ENCODE results near the gene UBE2J2.
A peak's percentile ranks its signal among the peaks of the same experiment; 100 is the strongest.

UBE2J2 gene

DNA sequence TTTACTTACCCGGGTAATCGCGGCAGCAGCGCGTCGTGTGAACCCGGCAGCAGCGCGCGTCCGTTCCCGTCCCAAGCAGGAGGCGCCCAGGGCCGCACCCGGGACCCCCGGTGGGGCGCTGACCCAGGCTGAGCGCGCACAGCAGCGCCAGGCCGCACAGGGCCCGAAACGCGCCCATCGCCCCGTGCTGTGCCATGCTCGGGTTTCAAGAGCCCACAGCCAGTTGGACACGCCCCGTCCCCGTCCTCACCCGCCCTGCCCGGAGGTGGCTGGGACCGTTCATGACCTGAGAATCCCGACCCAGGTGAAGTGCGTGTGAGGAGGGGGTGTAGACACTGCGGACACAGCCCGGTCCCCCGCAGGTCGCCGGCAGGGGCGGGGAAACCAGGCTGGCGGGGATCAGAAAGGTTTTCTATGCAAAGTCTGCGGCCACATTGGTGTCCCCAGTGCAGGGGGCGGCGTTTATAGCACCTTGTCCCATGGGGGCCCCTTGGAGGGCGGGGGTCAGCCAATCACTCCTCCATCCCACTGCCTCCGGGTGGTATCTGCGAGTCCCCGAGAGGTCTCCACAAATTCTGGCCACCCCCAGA lies 67.2 kb downstream of the UBE2J2 start, which contains the start of gene TNFRSF18:
TSS of gene TNFRSF18 (minus strand) at position 217 of the 590 bp plus-strand sequence. CDS start at position 196, 21 bp downstream.
- no peaks in the 10 kb centered on the region for H3K9me3 ChIP-seq (ENCODE audit: insufficient read depth, low read length)
- no peak within 1 kb of the TSS; the same call in 1 of the 2 replicates for H2AFZ ChIP-seq (ENCODE audit: low read depth, low read length)
- H3K79me2 ChIP-seq (ENCODE audit: low read length) = no peaks in the 10 kb centered on the region
- H3K9ac ChIP-seq (ENCODE audit: low read length) = peak within 1 kb of the TSS; percentile 22; the same call in 1 of the 2 replicates
- peaks cover 25% of the 10 kb centered on the region for H3K27me3 ChIP-seq (ENCODE audit: low read depth, low read length)
- no peaks in the 10 kb centered on the region for H4K20me1 ChIP-seq (ENCODE audit: insufficient read depth, low read length)
- H3K36me3 ChIP-seq (replicated peaks; ENCODE audit: low read depth, low read length) = no peaks in the 10 kb centered on the region
- TF ChIP-seq, protein P1, sequence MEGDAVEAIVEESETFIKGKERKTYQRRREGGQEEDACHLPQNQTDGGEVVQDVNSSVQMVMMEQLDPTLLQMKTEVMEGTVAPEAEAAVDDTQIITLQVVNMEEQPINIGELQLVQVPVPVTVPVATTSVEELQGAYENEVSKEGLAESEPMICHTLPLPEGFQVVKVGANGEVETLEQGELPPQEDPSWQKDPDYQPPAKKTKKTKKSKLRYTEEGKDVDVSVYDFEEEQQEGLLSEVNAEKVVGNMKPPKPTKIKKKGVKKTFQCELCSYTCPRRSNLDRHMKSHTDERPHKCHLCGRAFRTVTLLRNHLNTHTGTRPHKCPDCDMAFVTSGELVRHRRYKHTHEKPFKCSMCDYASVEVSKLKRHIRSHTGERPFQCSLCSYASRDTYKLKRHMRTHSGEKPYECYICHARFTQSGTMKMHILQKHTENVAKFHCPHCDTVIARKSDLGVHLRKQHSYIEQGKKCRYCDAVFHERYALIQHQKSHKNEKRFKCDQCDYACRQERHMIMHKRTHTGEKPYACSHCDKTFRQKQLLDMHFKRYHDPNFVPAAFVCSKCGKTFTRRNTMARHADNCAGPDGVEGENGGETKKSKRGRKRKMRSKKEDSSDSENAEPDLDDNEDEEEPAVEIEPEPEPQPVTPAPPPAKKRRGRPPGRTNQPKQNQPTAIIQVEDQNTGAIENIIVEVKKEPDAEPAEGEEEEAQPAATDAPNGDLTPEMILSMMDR (IDR thresholded peaks at IDR 0.05; ENCODE audit: low read depth, low read length) = no peak
- H3K4me2 ChIP-seq (ENCODE audit: low read length) = peak within 1 kb of the TSS; percentile 92
- peak within 1 kb of the TSS; percentile 68 for H3K4me3 ChIP-seq (ENCODE audit: low read length)
- no peak within 1 kb of the TSS for H3K27ac ChIP-seq (ENCODE audit: low read length)
- peaks cover 12% of the 10 kb centered on the region for H3K4me1 ChIP-seq (ENCODE audit: low read length)

DNA sequence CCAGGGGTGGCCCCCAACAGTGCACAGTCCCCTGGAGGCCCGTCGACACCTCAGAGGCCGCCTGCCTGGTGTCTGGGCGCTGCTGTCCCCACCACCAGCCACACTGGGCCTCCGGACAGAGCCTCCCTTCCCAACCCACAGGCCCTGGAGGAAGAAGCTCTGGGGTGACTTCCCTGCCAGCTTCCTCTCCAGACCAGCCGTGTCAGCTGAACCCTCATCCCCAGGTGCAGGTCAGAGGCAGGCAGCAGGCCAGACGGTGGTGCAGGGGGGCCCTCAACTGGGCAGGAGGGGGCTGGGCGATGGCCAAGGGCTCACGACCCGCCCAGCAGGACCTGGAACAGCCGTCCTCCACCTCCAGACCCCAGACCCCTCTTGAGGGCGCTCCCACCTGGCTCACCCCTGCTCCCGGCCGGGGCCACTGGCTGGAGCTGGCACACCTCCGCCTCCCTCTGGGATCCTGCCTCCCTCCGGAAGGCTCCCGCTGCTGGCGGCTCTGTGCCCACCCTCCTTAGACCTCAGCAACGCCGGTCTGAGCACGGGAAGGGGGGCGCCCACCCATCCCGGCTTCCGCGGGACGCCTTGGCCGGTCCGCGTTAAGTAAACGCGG lies 67.8 kb downstream of the UBE2J2 start:
- H2AFZ ChIP-seq (ENCODE audit: low read depth, low read length) = no peak overlapping the region; the same call in 1 of the 2 replicates
- H3K4me2 ChIP-seq (ENCODE audit: low read length) = peak overlapping the region; percentile 92
- H3K36me3 ChIP-seq (replicated peaks; ENCODE audit: low read depth, low read length) = no peaks in the 10 kb centered on the region
- no peaks in the 10 kb centered on the region for H4K20me1 ChIP-seq (ENCODE audit: insufficient read depth, low read length)
- peak overlapping the region; percentile 22; the same call in 1 of the 2 replicates for H3K9ac ChIP-seq (ENCODE audit: low read length)
- no peaks in the 10 kb centered on the region for H3K79me2 ChIP-seq (ENCODE audit: low read length)
- H3K4me1 ChIP-seq (ENCODE audit: low read length) = peaks cover 12% of the 10 kb centered on the region
- H3K9me3 ChIP-seq (ENCODE audit: insufficient read depth, low read length) = no peaks in the 10 kb centered on the region
- H3K27ac ChIP-seq (ENCODE audit: low read length) = no peak overlapping the region
- TF ChIP-seq, protein P1 (IDR thresholded peaks at IDR 0.05; ENCODE audit: low read depth, low read length) = peak; percentile 13; the same call in 1 of the 2 replicates
- TF ChIP-seq EZH2phosphoT487 (IDR thresholded peaks at IDR 0.05; ENCODE audit: low read depth) = no peak
- H3K4me3 ChIP-seq (ENCODE audit: low read length) = peak overlapping the region; percentile 68
- peaks cover 25% of the 10 kb centered on the region for H3K27me3 ChIP-seq (ENCODE audit: low read depth, low read length)

DNA sequence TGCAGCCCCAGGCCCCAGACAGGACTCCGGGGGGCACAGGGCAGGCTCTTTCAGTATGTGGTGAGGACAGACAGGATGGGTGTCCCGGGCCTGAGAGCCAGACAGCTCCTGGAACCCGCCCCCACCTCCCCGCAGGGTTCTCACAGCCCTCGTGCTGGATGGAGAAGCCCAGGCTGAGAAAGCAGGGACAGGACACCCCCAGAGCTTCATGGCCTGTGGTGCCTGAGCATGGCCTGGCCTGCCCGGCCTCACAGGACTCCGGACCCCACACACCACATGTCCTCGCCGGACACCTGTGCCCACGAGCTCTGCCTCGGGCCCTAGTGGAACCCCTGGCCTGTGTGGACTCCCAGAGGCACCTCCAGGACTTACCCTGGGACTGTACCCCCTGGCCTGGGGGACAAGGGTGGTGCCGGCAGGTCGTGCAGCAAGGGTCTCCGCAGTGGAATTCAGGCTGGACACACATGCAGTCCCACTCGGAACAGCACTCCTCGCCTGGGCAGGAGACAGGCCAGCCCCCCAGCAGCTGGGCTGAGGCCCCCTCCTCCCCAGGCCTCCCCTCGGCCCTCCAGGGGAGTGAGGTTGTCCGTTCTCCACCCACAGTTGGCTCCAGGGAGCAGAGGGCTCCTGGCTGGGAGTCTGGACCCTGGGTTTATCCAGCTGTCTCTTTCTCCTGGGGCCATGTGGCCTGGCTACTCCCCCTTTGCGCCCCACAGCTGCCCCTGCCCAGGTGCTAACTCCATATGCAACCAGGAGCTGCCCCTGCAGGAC lies 68.5 kb downstream of the UBE2J2 start:
- H3K9me3 ChIP-seq (ENCODE audit: insufficient read depth, low read length) = no peaks in the 10 kb centered on the region
- H3K27ac ChIP-seq (ENCODE audit: low read length) = no peak overlapping the region
- no peaks in the 10 kb centered on the region for H4K20me1 ChIP-seq (ENCODE audit: insufficient read depth, low read length)
- no peak overlapping the region for H2AFZ ChIP-seq (ENCODE audit: low read depth, low read length)
- H3K9ac ChIP-seq (ENCODE audit: low read length) = no peak overlapping the region
- no peaks in the 10 kb centered on the region for H3K79me2 ChIP-seq (ENCODE audit: low read length)
- H3K27me3 ChIP-seq (ENCODE audit: low read depth, low read length) = peaks cover 32% of the 10 kb centered on the region
- H3K36me3 ChIP-seq (replicated peaks; ENCODE audit: low read depth, low read length) = no peaks in the 10 kb centered on the region
- H3K4me3 ChIP-seq (ENCODE audit: low read length) = peak overlapping the region; percentile 68; the same call in 1 of the 2 replicates
- TF ChIP-seq EZH2phosphoT487 (IDR thresholded peaks at IDR 0.05; ENCODE audit: low read depth) = no peak
- TF ChIP-seq, protein P1 (IDR thresholded peaks at IDR 0.05; ENCODE audit: low read depth, low read length) = no peak
- peaks cover 12% of the 10 kb centered on the region for H3K4me1 ChIP-seq (ENCODE audit: low read length)
- H3K4me2 ChIP-seq (ENCODE audit: low read length) = no peak overlapping the region

DNA sequence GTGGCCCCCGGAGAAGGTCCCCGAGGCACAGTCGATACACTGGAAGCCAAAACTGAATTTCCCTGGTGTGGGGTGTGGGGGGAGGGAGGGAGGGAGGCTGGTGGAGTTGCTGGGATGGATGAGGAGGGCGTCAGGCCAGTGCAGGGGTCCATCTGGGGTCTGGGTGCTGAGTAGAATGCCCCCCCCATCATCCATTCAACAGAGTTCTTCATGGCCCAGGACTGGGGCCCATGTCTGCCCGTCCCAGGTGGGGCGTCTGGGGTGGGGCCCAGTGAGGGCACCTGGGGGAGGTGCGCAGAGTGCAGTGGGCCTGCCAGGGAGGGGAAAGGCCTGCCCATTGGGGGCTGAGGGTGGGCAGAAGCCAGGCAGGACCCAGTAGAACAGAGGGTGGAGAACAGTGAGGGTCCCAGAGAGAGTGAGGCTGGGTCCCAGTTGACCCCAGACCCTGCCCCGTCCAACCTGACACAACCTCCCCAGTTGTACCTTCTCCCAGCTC lies 69.2 kb downstream of the UBE2J2 start:
- Histone ChIP-seq H2AFZ (ENCODE audit: low read depth, low read length) (no peak overlapping the region), H3K27ac (ENCODE audit: low read length) (no peak overlapping the region), H3K36me3 (replicated peaks; ENCODE audit: low read depth, low read length) (no peaks in the 10 kb centered on the region), H3K79me2 (ENCODE audit: low read length) (no peaks in the 10 kb centered on the region), H3K4me3 (ENCODE audit: low read length) (no peak overlapping the region), H3K4me1 (ENCODE audit: low read length) (peaks cover 12% of the 10 kb centered on the region), H3K9me3 (ENCODE audit: insufficient read depth, low read length) (no peaks in the 10 kb centered on the region), H3K9ac (ENCODE audit: low read length) (no peak overlapping the region), H3K4me2 (ENCODE audit: low read length) (no peak overlapping the region), H4K20me1 (ENCODE audit: insufficient read depth, low read length) (no peaks in the 10 kb centered on the region), H3K27me3 (ENCODE audit: low read depth, low read length) (peaks cover 33% of the 10 kb centered on the region)
- TF ChIP-seq, protein P1 (IDR thresholded peaks at IDR 0.05; ENCODE audit: low read depth, low read length) = no peak
- no peak for TF ChIP-seq EZH2phosphoT487 (IDR thresholded peaks at IDR 0.05; ENCODE audit: low read depth)

Measured in OCI-LY3 (cell line).